Caco-2 (cell line): ENCODE results near the gene TXNL4A. TPM values are rescaled to one million over a fixed set of nuclear protein-coding genes. Genes with fewer than 3 reads are reported as not detected.

Experiments
- BruUV-seq: library from RNA; stranded (reverse); fragments of 400-500 nt; replicated peaks from 2 replicates; lab custom pipeline; 2021; lab: Mats Ljungman, UMichigan
- CTCF ChIA-PET: fragments of 300-600 bp; sonication (Branson Sonifier 250); formaldehyde crosslinking; loops from one replicate; lab custom pipeline; 2022; ENCODE audit warnings: antibody characterized with exemption; lab: Charles Lee
- POLR2A ChIA-PET: fragments of 300-600 bp; sonication (Branson Sonifier 250); formaldehyde crosslinking; loops from one replicate; lab custom pipeline; 2022; ENCODE audit warnings: antibody characterized with exemption; lab: Charles Lee
- DNase-seq, 2 experiments: peaks; one replicate each; pipeline versions ENCODE4 v3.0.0 to v3.0.0-alpha.2; 2020 to 2022
- H3K27me3 ChIP-seq: replicated peaks from 2 replicates; pipeline ENCODE4 v1.6.0; 2011; ENCODE audit warnings: low read length; ENCODE audit not compliant: control insufficient read depth, insufficient read depth
- H3K36me3 ChIP-seq: 2 replicates; pipeline ENCODE4 v1.5.1; 2011; ENCODE audit warnings: low read length; ENCODE audit not compliant: control insufficient read depth, insufficient read depth
- H3K4me1 ChIP-seq: fragments of 250-450 bp; sonication (Bioruptor Pico); 2 replicates; pipeline ENCODE4 v1.5.1; 2020; ENCODE audit warnings: mild to moderate bottlenecking
- H3K4me3 ChIP-seq: 2 replicates; pipeline ENCODE4 v1.5.1; 2011; ENCODE audit warnings: low read depth, mild to moderate bottlenecking, control low read depth, low read length
- H3K9me3 ChIP-seq: fragments of 250-450 bp; sonication (Bioruptor Pico); 2 replicates; pipeline ENCODE4 v1.5.1; 2020; ENCODE audit warnings: mild to moderate bottlenecking, moderate library complexity
- H3K27ac Mint-ChIP-seq: one replicate; pipeline ENCODE4 v1.8.0; 2022; ENCODE audit warnings: mixed read lengths; ENCODE audit not compliant: unreplicated experiment
- H3K27me3 Mint-ChIP-seq: one replicate; pipeline ENCODE4 v1.8.0; 2022; ENCODE audit warnings: mixed read lengths; ENCODE audit not compliant: insufficient read depth, unreplicated experiment
- H3K36me3 Mint-ChIP-seq: one replicate; pipeline ENCODE4 v1.8.0; 2022; ENCODE audit warnings: mild to moderate bottlenecking, mixed read lengths; ENCODE audit not compliant: insufficient read depth, unreplicated experiment
- H3K4me1 Mint-ChIP-seq: one replicate; pipeline ENCODE4 v1.8.0; 2022; ENCODE audit warnings: low read depth, mixed read lengths; ENCODE audit not compliant: unreplicated experiment
- H3K4me3 Mint-ChIP-seq: one replicate; pipeline ENCODE4 v1.8.0; 2022; ENCODE audit warnings: mild to moderate bottlenecking, moderate library complexity, mixed read lengths; ENCODE audit not compliant: unreplicated experiment
- H3K9me3 Mint-ChIP-seq: one replicate; pipeline ENCODE4 v1.8.0; 2022; ENCODE audit warnings: mixed read lengths; ENCODE audit not compliant: unreplicated experiment
- CTCF ChIP-seq, 2 experiments: fragments of 200-600 bp in 1 of 2; IDR thresholded peaks; 1 replicate in 1 of 2; 2 replicates in 1 of 2; pipeline versions ENCODE4 v1.5.1 to v1.8.0; 2011 to 2022; ENCODE audit warnings: antibody characterized with exemption in 1 of 2, control low read depth in 1 of 2, inconsistent platforms in 1 of 2, low read depth in 1 of 2, low read length in 1 of 2, mild to moderate bottlenecking in 1 of 2, moderate library complexity in 1 of 2; ENCODE audit not compliant: insufficient read depth in 1 of 2, severe bottlenecking in 1 of 2, unreplicated experiment in 1 of 2
- intact Hi-C: fragments of 100-400 bp; cut with micrococcal nuclease; formaldehyde crosslinking; loops from one replicate; pipeline ENCODE4 v1.10.0; 2022; ENCODE audit not compliant: unreplicated experiment
- total RNA-seq: library from RNA; stranded (reverse); gene quantifications from 2 replicates; pipeline ENCODE4 v1.2.3, GENCODE V29; 2022

The TXNL4A gene
- total RNA-seq, 1 experiment from 2014 or later = 83.3 TPM

- peaks cover 5% of the 10 kb centered on the region; the same call in 1 of the 2 replicates for H3K4me1 ChIP-seq
- no peak for TF ChIP-seq CTCF (IDR thresholded peaks at IDR 0.05; ENCODE audit: insufficient read depth in 1 of 2, low read depth in 1 of 2, low read length in 1 of 2, severe bottlenecking in 1 of 2, unreplicated experiment in 1 of 2)
- no peaks in the 10 kb centered on the region for H3K4me1 Mint-ChIP-seq
- H3K36me3 ChIP-seq = no peaks in the 10 kb centered on the region
- no peaks in the 10 kb centered on the region for H3K9me3 Mint-ChIP-seq
- peaks cover 5% of the 10 kb centered on the region for H3K36me3 Mint-ChIP-seq
- H3K27me3 ChIP-seq = no peaks in the 10 kb centered on the region
- H3K9me3 ChIP-seq = no peaks in the 10 kb centered on the region
- DNase-seq = no peak
- POLR2A ChIA-PET = interaction anchor here (0.5 kb wide), 1 partner anchor 9 kb away, joined by 3 read pairs; no protein-coding TSS in a partner anchor
- BruUV-seq = no TSS peak
- intact Hi-C loops = no loop called here
- H3K27me3 Mint-ChIP-seq = no peaks in the 10 kb centered on the region
- no peak overlapping the region for H3K4me3 Mint-ChIP-seq
- CTCF ChIA-PET = no interaction called here
- no peak overlapping the region for H3K27ac Mint-ChIP-seq
- H3K4me3 ChIP-seq = no peak overlapping the region
Observed at GRCh38 chr18:79944746-79945117, 43.6 kb downstream of the TXNL4A start.

GRCh38 chr18:79944126-79944731 lies 44.1 kb downstream of the TXNL4A start:
- H3K27me3 Mint-ChIP-seq = no peaks in the 10 kb centered on the region
- DNase-seq = no peak
- no peak for TF ChIP-seq CTCF (IDR thresholded peaks at IDR 0.05; ENCODE audit: insufficient read depth in 1 of 2, low read depth in 1 of 2, low read length in 1 of 2, severe bottlenecking in 1 of 2, unreplicated experiment in 1 of 2)
- H3K9me3 Mint-ChIP-seq = no peaks in the 10 kb centered on the region
- H3K36me3 Mint-ChIP-seq = peaks cover 5% of the 10 kb centered on the region
- no peaks in the 10 kb centered on the region for H3K36me3 ChIP-seq
- no TSS peak for BruUV-seq
- H3K4me1 ChIP-seq = peaks cover 5% of the 10 kb centered on the region; the same call in 1 of the 2 replicates
- ChIA-PET POLR2A (interaction anchor here (0.5 kb wide), 1 partner anchor 10 kb away, joined by 3 read pairs; no protein-coding TSS in a partner anchor), CTCF (no interaction called here)
- intact Hi-C loops = no loop called here
- no peaks in the 10 kb centered on the region for H3K4me1 Mint-ChIP-seq
- H3K4me3 Mint-ChIP-seq = no peak overlapping the region
- H3K27me3 ChIP-seq = no peaks in the 10 kb centered on the region
- H3K27ac Mint-ChIP-seq = no peak overlapping the region
- H3K9me3 ChIP-seq = no peaks in the 10 kb centered on the region
- no peak overlapping the region for H3K4me3 ChIP-seq

GRCh38 chr18:79943608-79944125 lies 44.7 kb downstream of the TXNL4A start:
- H3K27me3 Mint-ChIP-seq = no peaks in the 10 kb centered on the region
- BruUV-seq = no TSS peak
- TF ChIP-seq CTCF (IDR thresholded peaks at IDR 0.05; ENCODE audit: insufficient read depth in 1 of 2, low read depth in 1 of 2, low read length in 1 of 2, severe bottlenecking in 1 of 2, unreplicated experiment in 1 of 2) = no peak
- POLR2A ChIA-PET = no interaction called here
- H3K36me3 Mint-ChIP-seq = peaks cover 5% of the 10 kb centered on the region
- no peaks in the 10 kb centered on the region for H3K9me3 ChIP-seq
- intact Hi-C loops = no loop called here
- H3K4me1 Mint-ChIP-seq = no peaks in the 10 kb centered on the region
- H3K9me3 Mint-ChIP-seq = no peaks in the 10 kb centered on the region
- H3K4me3 ChIP-seq = no peak overlapping the region
- no peaks in the 10 kb centered on the region for H3K36me3 ChIP-seq
- no peak overlapping the region for H3K27ac Mint-ChIP-seq
- no peak for DNase-seq
- no peak overlapping the region for H3K4me3 Mint-ChIP-seq
- CTCF ChIA-PET = interaction anchor here (0.8 kb wide), 1 partner anchor 9 kb away, joined by 3 read pairs; no protein-coding TSS in a partner anchor
- peaks cover 5% of the 10 kb centered on the region; the same call in 1 of the 2 replicates for H3K4me1 ChIP-seq
- no peaks in the 10 kb centered on the region for H3K27me3 ChIP-seq
